ENCODE results near the gene GSTA5. TPM values are rescaled to one million over a fixed set of nuclear protein-coding genes. Genes with fewer than 3 reads are reported as not detected.
A peak's percentile ranks its signal among the peaks of the same experiment; 100 is the strongest.

The GSTA5 gene
- total RNA-seq, 1 experiment from 2014 or later: not detected

DNA sequence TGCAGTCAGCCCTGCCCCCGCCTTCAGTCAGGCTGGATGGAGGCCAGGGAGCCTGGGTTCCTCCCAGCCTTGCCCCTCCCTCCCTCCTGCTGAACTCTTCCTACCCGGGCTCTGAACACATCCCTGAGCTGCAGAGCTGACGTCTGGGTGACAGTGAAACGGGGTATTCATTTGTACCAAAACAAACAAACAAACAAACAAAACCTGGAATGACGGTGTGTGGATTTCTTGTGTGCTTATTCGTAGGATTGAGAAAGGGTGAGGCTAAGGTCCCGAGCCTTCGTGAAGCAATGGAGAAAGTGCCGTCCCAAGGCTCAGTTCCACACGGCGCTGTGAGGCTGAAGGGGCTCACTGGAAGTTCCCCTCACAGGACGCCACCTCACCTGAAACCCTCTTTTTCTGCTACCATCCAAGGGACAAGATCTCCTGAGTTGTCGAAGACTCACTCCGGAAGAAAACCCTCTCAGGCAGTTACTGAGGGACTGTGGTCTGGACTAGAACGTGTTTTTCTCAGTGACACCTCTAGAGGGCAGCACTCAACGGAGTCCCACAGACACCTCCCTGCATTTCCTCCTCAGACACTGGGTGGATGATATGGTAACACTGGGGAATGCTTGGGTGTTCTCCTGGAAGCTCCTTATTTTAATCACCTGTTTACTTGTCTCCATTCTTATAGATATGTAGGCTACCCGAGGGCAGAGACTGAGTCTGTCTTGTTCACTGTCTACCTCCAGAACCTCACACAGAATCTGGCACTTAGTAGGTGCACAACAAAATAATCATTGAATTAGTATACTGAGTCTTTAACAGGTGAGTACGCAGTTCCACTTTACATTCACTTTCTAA lies 41.6 kb upstream of the GSTA5 start:
- intact Hi-C loops (cut with micrococcal nuclease; ENCODE audit: unreplicated experiment): loop anchor here (5.0 kb wide), 1 partner anchor 110 kb away; no protein-coding TSS in a partner anchor
- Histone ChIP-seq H3K9me3 (ENCODE audit: low read depth, low read length, poor library complexity, severe bottlenecking) (no peaks in the 10 kb centered on the region), H3K27me3 (replicated peaks; ENCODE audit: insufficient read depth, low read depth, low read length, poor library complexity) (no peaks in the 10 kb centered on the region), H3K27ac (ENCODE audit: low read depth, low read length, poor library complexity, severe bottlenecking) (no peak overlapping the region), H3K36me3 (ENCODE audit: insufficient read depth, low read length, poor library complexity, severe bottlenecking) (no peaks in the 10 kb centered on the region), H3K4me1 (ENCODE audit: insufficient read depth, low read length, poor library complexity, severe bottlenecking) (no peaks in the 10 kb centered on the region), H3K4me3 (ENCODE audit: low read depth, low read length, poor library complexity, severe bottlenecking) (peak overlapping the region; percentile 46)
- peak; percentile 84 for DNase-seq (ENCODE audit: low spot score)
- ChIA-PET POLR2A (ENCODE audit: low non-redundant PET) (no interaction called here), CTCF (no interaction called here)
- TF ChIP-seq EZH2 (IDR thresholded peaks at IDR 0.05; ENCODE audit: borderline replicate concordance, low read depth, low read length, poor library complexity, severe bottlenecking): no peak
- TF ChIP-seq, protein P1, sequence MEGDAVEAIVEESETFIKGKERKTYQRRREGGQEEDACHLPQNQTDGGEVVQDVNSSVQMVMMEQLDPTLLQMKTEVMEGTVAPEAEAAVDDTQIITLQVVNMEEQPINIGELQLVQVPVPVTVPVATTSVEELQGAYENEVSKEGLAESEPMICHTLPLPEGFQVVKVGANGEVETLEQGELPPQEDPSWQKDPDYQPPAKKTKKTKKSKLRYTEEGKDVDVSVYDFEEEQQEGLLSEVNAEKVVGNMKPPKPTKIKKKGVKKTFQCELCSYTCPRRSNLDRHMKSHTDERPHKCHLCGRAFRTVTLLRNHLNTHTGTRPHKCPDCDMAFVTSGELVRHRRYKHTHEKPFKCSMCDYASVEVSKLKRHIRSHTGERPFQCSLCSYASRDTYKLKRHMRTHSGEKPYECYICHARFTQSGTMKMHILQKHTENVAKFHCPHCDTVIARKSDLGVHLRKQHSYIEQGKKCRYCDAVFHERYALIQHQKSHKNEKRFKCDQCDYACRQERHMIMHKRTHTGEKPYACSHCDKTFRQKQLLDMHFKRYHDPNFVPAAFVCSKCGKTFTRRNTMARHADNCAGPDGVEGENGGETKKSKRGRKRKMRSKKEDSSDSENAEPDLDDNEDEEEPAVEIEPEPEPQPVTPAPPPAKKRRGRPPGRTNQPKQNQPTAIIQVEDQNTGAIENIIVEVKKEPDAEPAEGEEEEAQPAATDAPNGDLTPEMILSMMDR (conservative IDR thresholded peaks at IDR 0.05; ENCODE audit: low read depth, low read length): peak; percentile 92
- BruUV-seq (replicated peaks): no TSS peak

DNA sequence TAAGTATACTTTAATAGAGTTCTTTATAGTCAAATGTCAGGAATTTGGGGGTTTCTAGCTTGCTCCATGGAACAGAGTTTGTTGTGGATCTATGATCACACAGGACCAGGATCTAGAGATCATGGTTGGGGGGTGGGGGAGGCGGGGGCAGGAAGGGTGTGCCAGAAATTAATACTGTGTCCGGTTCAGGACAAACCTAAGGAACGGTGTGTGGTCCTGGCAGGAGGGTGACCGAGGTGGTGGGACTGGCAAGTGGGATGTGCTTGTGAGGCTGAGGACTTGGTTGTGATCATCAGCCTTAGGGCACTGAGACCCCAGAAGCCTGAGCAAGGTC lies 41.0 kb upstream of the GSTA5 start:
- ChIA-PET CTCF (no interaction called here), POLR2A (ENCODE audit: low non-redundant PET) (no interaction called here)
- H3K27ac ChIP-seq (ENCODE audit: low read depth, low read length, poor library complexity, severe bottlenecking): no peak overlapping the region
- DNase-seq (ENCODE audit: low spot score): no peak
- no peaks in the 10 kb centered on the region for H3K36me3 ChIP-seq (ENCODE audit: insufficient read depth, low read length, poor library complexity, severe bottlenecking)
- no peaks in the 10 kb centered on the region for H3K27me3 ChIP-seq (replicated peaks; ENCODE audit: insufficient read depth, low read depth, low read length, poor library complexity)
- no TSS peak for BruUV-seq (replicated peaks)
- peak overlapping the region; percentile 46 for H3K4me3 ChIP-seq (ENCODE audit: low read depth, low read length, poor library complexity, severe bottlenecking)
- intact Hi-C loops (cut with micrococcal nuclease; ENCODE audit: unreplicated experiment): loop anchor here (5.0 kb wide), 1 partner anchor 111 kb away; no protein-coding TSS in a partner anchor
- H3K4me1 ChIP-seq (ENCODE audit: insufficient read depth, low read length, poor library complexity, severe bottlenecking): no peaks in the 10 kb centered on the region
- no peaks in the 10 kb centered on the region for H3K9me3 ChIP-seq (ENCODE audit: low read depth, low read length, poor library complexity, severe bottlenecking)
- TF ChIP-seq EZH2 (IDR thresholded peaks at IDR 0.05; ENCODE audit: borderline replicate concordance, low read depth, low read length, poor library complexity, severe bottlenecking): no peak
- TF ChIP-seq, protein P1 (conservative IDR thresholded peaks at IDR 0.05; ENCODE audit: low read depth, low read length): no peak

DNA sequence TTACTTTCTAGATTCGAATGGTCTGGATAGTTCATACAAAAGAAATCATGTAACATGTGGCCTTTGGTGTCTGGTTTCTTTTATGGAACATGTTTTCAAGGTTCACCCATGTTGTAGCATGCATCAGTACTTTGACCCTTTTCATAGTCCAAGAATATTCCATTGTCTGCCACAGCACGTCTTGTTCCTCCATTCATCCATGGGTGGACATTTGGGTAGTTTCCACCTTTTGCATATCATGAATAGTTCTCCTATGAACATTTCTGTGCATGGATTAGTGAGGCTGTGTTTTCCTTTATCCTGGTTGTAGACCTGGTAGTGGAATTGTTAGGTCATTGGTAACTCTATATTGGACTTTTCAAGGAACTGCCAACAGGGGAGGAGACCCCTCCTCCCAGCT lies 37.2 kb upstream of the GSTA5 start:
- Histone ChIP-seq H3K4me1 (ENCODE audit: insufficient read depth, low read length, poor library complexity, severe bottlenecking) (no peaks in the 10 kb centered on the region), H3K9me3 (ENCODE audit: low read depth, low read length, poor library complexity, severe bottlenecking) (no peaks in the 10 kb centered on the region), H3K36me3 (ENCODE audit: insufficient read depth, low read length, poor library complexity, severe bottlenecking) (no peaks in the 10 kb centered on the region), H3K27me3 (replicated peaks; ENCODE audit: insufficient read depth, low read depth, low read length, poor library complexity) (no peaks in the 10 kb centered on the region), H3K4me3 (ENCODE audit: low read depth, low read length, poor library complexity, severe bottlenecking) (no peak overlapping the region), H3K27ac (ENCODE audit: low read depth, low read length, poor library complexity, severe bottlenecking) (no peak overlapping the region)
- TF ChIP-seq, protein P1 (conservative IDR thresholded peaks at IDR 0.05; ENCODE audit: low read depth, low read length): no peak
- no peak for TF ChIP-seq EZH2 (IDR thresholded peaks at IDR 0.05; ENCODE audit: borderline replicate concordance, low read depth, low read length, poor library complexity, severe bottlenecking)
- BruUV-seq (replicated peaks): no TSS peak
- ChIA-PET POLR2A (ENCODE audit: low non-redundant PET) (no interaction called here), CTCF (no interaction called here)
- no peak for DNase-seq (ENCODE audit: low spot score)
- intact Hi-C loops (cut with micrococcal nuclease; ENCODE audit: unreplicated experiment): no loop called here

Measured in A673 (cell line).